ENCODE results near the gene EEFSEC.

DNA sequence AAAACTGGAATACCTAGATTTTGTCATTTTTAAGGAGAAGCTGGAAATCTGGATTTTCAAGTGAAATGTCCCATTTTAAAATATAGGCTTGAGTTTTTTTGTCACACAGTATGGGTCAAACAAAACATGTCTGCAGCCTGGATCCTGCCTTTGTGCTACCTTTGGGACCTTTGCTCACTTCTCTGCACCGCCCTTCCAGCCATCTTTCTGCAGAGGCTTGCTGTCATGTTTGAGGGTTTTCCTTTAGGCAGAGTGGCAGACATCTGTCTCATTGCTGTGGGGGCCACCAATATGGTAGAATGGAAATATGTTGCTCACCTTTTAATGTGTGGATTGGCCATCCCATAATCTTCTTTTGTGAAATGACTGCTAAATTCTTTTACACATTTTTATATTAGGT, 136.3 kb downstream of the EEFSEC start:
- TF ChIP-seq, protein P1, sequence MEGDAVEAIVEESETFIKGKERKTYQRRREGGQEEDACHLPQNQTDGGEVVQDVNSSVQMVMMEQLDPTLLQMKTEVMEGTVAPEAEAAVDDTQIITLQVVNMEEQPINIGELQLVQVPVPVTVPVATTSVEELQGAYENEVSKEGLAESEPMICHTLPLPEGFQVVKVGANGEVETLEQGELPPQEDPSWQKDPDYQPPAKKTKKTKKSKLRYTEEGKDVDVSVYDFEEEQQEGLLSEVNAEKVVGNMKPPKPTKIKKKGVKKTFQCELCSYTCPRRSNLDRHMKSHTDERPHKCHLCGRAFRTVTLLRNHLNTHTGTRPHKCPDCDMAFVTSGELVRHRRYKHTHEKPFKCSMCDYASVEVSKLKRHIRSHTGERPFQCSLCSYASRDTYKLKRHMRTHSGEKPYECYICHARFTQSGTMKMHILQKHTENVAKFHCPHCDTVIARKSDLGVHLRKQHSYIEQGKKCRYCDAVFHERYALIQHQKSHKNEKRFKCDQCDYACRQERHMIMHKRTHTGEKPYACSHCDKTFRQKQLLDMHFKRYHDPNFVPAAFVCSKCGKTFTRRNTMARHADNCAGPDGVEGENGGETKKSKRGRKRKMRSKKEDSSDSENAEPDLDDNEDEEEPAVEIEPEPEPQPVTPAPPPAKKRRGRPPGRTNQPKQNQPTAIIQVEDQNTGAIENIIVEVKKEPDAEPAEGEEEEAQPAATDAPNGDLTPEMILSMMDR (IDR thresholded peaks at IDR 0.05): no peak
- no peak for TF ChIP-seq EZH2 (IDR thresholded peaks at IDR 0.05)
